Stimulated activated CD8-positive, alpha-beta memory T cell treated with anti-CD3 and anti-CD28 coated beads, Interleukin-12 subunit alpha, Interleukin-12 subunit beta, amount 100 ng/mL, for 4 hours (primary cell): ENCODE measurements around the gene IGFALS.

Source experiments
- DNase-seq: peaks from one replicate; pipeline ENCODE4 v3.0.0-alpha.2; 2020; ENCODE audit warnings: low read depth

IGFALS gene

DNA sequence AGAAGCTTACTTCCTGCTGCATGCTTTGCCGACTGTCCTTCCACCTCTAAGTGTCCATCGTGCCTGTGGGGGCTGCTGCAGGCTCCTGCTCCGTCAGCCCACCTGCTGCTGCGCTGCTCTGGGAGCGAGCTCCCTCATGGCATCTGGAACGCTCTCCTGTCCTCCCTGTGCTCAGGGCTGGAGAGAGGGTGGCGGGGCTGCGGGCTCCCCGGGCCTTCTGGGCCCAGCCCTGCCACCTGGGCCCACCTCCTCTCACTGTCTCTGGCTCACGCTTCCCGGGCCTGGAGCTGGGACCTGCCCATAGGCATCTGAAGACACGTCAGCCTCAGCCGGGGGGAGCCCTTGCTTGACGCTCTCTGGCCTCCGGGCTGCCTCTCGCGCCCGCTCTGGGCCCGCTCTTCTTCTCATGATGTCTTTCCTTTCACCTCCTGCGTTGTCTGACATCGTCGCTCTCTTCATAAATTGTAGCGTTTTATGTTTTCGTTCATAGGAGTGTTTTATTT is 49.1 kb downstream of the IGFALS start:
- no peak for DNase-seq

DNA sequence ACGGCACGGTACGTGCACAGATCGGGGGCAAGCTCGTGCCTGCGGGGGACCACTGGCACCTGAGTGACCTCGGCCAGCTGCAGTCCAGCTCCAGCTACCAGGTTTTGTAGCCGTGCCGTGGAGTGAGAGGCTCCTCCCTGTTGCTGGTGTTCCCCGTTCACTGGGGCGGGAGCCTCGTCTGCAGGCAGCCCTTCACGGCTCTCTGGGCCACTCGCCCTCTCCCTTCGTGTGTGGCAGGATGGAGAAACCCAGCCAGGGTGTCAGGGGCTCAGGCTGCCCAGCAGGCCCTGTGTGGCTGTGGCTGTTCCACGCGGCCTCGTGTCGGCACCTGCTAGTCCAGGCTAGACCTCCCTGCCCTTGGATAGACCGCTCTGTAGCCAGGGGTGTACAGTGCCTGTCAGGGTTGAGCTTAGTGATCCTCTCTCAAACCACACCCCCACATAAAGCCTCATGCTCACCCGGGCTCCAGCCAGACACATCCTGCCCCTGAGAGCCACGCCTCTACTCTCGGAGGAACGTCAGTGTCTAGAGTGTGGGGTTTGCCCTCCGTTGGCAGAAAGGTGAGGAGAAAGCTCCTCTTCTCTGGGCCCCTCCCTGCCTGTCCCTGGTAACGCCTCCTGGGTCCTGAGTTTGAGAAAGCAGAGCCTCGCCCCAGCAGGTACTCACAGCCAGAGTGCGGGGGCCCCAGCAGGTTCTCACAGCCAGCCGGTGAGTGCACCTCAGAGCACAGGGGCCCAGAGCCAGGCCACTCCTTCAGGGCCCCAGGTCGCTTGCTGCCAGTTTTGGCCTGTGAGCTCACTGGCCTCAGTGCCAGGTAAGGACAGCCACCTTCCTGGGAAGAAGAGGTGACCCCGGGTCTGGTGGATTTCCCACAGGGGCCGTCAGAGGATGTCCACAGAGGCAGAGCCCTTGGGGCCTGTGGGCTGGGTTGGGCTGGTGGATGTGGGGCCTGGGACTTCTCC is 49.8 kb downstream of the IGFALS start:
- no peak for DNase-seq

DNA sequence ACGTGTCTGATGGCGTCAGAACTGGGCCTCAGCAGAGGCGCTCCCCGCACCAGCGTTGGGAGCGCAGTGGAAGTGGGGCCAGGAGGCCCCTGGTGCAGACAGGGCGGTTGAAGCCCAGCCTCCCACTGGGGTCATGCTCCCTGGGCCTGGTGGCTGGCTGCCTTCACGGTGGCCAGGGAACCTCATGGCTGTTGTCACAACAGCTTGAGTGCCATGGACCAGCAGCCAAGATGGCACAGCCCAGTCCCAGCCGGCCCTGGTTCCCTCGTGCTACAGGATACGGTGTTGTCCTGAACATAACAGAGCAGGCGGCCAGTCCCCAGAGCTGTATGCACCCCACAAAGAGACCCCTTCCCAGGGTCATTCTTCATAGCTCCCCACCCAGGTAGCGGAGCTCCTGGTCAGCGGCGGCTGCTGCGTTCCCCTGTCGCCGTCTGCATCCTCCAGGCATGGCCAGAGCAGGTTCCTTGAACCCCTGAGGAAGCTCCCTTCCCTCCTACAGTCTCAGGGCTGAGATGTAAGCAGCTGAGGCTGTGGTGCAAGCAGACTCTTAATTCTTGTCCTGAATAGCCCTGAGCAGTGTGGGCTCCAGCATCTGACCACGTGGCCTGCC is 51.8 kb downstream of the IGFALS start:
- no peak for DNase-seq

DNA sequence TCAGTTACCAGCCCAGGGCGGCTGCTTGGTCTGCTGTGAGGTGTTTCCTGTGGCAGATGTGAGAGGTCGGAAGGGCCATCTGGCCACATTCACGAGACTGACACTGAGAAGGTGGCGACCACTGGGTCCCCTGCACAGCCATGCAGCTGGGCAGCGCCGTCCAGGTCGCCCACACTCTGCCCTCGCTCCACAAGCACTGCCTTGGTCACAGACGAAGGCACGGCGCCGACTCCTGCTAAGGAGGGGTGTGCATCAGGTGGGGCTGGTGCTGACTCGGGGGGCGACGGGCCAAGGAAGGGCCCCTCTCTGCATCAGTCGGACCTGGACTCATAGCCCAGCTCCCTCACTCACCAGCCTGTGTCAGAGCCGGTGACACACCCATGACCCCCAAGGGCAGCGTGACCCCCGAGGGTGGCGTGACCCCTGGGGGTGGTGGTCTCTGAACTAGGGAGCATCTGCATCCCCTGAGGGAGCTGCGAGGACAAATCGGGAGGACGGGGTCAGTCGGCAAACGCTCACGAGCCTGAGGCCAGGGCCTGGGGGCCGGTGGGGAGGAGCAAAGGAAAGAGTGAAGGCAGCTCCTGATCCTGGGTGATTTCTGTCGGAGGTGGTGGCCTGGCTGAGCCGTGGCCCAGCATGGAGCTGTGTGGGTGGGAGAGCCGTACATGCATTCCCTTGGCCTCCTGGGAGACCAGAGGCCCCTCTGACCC is 52.6 kb downstream of the IGFALS start:
- DNase-seq = no peak
